Activated naive CD4-positive, alpha-beta T cell treated with anti-CD3 and anti-CD28 coated beads, Interleukin-2, amount 50 U/mL, for 24 hours (primary cell): ENCODE measurements around the gene CCN5.

ENCODE experiments used
- H3K27ac Mint-ChIP-seq: one replicate; pipeline ENCODE4 v1.8.0; 2021; ENCODE audit warnings: mild to moderate bottlenecking, mixed read lengths
- H3K27me3 Mint-ChIP-seq: one replicate; pipeline ENCODE4 v1.8.0; 2021; ENCODE audit warnings: mixed read lengths
- H3K36me3 Mint-ChIP-seq: one replicate; pipeline ENCODE4 v1.8.0; 2021; ENCODE audit warnings: mixed read lengths
- H3K4me1 Mint-ChIP-seq: one replicate; pipeline ENCODE4 v1.8.0; 2021; ENCODE audit warnings: mixed read lengths
- H3K4me3 Mint-ChIP-seq: one replicate; pipeline ENCODE4 v1.8.0; 2021; ENCODE audit warnings: mild to moderate bottlenecking, mixed read lengths
- H3K9me3 Mint-ChIP-seq: one replicate; pipeline ENCODE4 v1.8.0; 2021; ENCODE audit warnings: mixed read lengths

Gene CCN5

GRCh38 chr20:44720997-44721784 lies 6.0 kb downstream of the CCN5 start:
- Mint-ChIP-seq H3K36me3 (no peaks in the 10 kb centered on the region), H3K27ac (no peak overlapping the region), H3K4me1 (no peaks in the 10 kb centered on the region), H3K4me3 (no peak overlapping the region), H3K9me3 (no peaks in the 10 kb centered on the region), H3K27me3 (no peaks in the 10 kb centered on the region)

- H3K27ac Mint-ChIP-seq: no peak overlapping the region
- H3K9me3 Mint-ChIP-seq: no peaks in the 10 kb centered on the region
- H3K4me3 Mint-ChIP-seq: no peak overlapping the region
- no peaks in the 10 kb centered on the region for H3K4me1 Mint-ChIP-seq
- H3K36me3 Mint-ChIP-seq: no peaks in the 10 kb centered on the region
- no peaks in the 10 kb centered on the region for H3K27me3 Mint-ChIP-seq
These were observed 6.6 kb downstream of the CCN5 start for GRCh38 chr20:44721785-44722054.

GRCh38 chr20:44722990-44723389 lies 7.8 kb downstream of the CCN5 start:
- Mint-ChIP-seq H3K4me3 (no peak overlapping the region), H3K4me1 (no peaks in the 10 kb centered on the region), H3K27ac (no peak overlapping the region), H3K27me3 (no peaks in the 10 kb centered on the region), H3K9me3 (no peaks in the 10 kb centered on the region), H3K36me3 (no peaks in the 10 kb centered on the region)

GRCh38 chr20:44723391-44723790 lies 8.2 kb downstream of the CCN5 start:
- Mint-ChIP-seq H3K27me3 (no peaks in the 10 kb centered on the region), H3K36me3 (no peaks in the 10 kb centered on the region), H3K4me3 (no peak overlapping the region), H3K9me3 (no peaks in the 10 kb centered on the region), H3K27ac (no peak overlapping the region), H3K4me1 (no peaks in the 10 kb centered on the region)

- no peak overlapping the region for H3K4me3 Mint-ChIP-seq
- no peak overlapping the region for H3K27ac Mint-ChIP-seq
- no peaks in the 10 kb centered on the region for H3K9me3 Mint-ChIP-seq
- H3K36me3 Mint-ChIP-seq: no peaks in the 10 kb centered on the region
- no peaks in the 10 kb centered on the region for H3K4me1 Mint-ChIP-seq
- H3K27me3 Mint-ChIP-seq: no peaks in the 10 kb centered on the region
These were observed 8.7 kb downstream of the CCN5 start for GRCh38 chr20:44723798-44724362.

GRCh38 chr20:44724423-44725091 lies 9.4 kb downstream of the CCN5 start:
- Mint-ChIP-seq H3K27ac (no peak overlapping the region), H3K36me3 (no peaks in the 10 kb centered on the region), H3K27me3 (no peaks in the 10 kb centered on the region), H3K4me3 (no peak overlapping the region), H3K4me1 (no peaks in the 10 kb centered on the region), H3K9me3 (no peaks in the 10 kb centered on the region)

GRCh38 chr20:44725837-44726236 lies 10.7 kb downstream of the CCN5 start:
- no peaks in the 10 kb centered on the region for H3K9me3 Mint-ChIP-seq

GRCh38 chr20:44727039-44727438 lies 11.9 kb downstream of the CCN5 start:
- Mint-ChIP-seq H3K27ac (no peak overlapping the region), H3K9me3 (no peaks in the 10 kb centered on the region), H3K36me3 (no peaks in the 10 kb centered on the region), H3K27me3 (no peaks in the 10 kb centered on the region), H3K4me1 (peaks cover 2% of the 10 kb centered on the region), H3K4me3 (no peak overlapping the region)

More at GRCh38 chr20:44725837-44726236, 10.7 kb downstream of the CCN5 start:
- Mint-ChIP-seq H3K36me3 (no peaks in the 10 kb centered on the region), H3K4me3 (no peak overlapping the region), H3K4me1 (no peaks in the 10 kb centered on the region), H3K27me3 (no peaks in the 10 kb centered on the region), H3K27ac (no peak overlapping the region)

- H3K9me3 Mint-ChIP-seq: no peaks in the 10 kb centered on the region
- no peaks in the 10 kb centered on the region for H3K27me3 Mint-ChIP-seq
These were observed 12.5 kb downstream of the CCN5 start for GRCh38 chr20:44727651-44728050.

GRCh38 chr20:44728801-44729443 lies 13.8 kb downstream of the CCN5 start:
- Mint-ChIP-seq H3K27ac (no peak overlapping the region), H3K36me3 (no peaks in the 10 kb centered on the region), H3K4me3 (no peak overlapping the region), H3K4me1 (peaks cover 16% of the 10 kb centered on the region), H3K27me3 (no peaks in the 10 kb centered on the region), H3K9me3 (no peaks in the 10 kb centered on the region)

More at GRCh38 chr20:44727651-44728050, 12.5 kb downstream of the CCN5 start:
- no peaks in the 10 kb centered on the region for H3K36me3 Mint-ChIP-seq
- H3K4me3 Mint-ChIP-seq: no peak overlapping the region
- no peak overlapping the region for H3K27ac Mint-ChIP-seq
- H3K4me1 Mint-ChIP-seq: peaks cover 8% of the 10 kb centered on the region

- H3K27me3 Mint-ChIP-seq: no peaks in the 10 kb centered on the region
- peaks cover 16% of the 10 kb centered on the region for H3K4me1 Mint-ChIP-seq
- no peak overlapping the region for H3K27ac Mint-ChIP-seq
- no peaks in the 10 kb centered on the region for H3K9me3 Mint-ChIP-seq
- H3K4me3 Mint-ChIP-seq: no peak overlapping the region
- no peaks in the 10 kb centered on the region for H3K36me3 Mint-ChIP-seq
These were observed 15.3 kb downstream of the CCN5 start for GRCh38 chr20:44730441-44730840.

- no peaks in the 10 kb centered on the region for H3K27me3 Mint-ChIP-seq
- no peak overlapping the region for H3K27ac Mint-ChIP-seq
- H3K9me3 Mint-ChIP-seq: no peaks in the 10 kb centered on the region
- H3K4me3 Mint-ChIP-seq: no peak overlapping the region
- H3K36me3 Mint-ChIP-seq: no peaks in the 10 kb centered on the region
- H3K4me1 Mint-ChIP-seq: peaks cover 24% of the 10 kb centered on the region
These were observed 16.5 kb downstream of the CCN5 start for GRCh38 chr20:44731657-44732056.

- H3K36me3 Mint-ChIP-seq: no peaks in the 10 kb centered on the region
- no peaks in the 10 kb centered on the region for H3K9me3 Mint-ChIP-seq
- no peak overlapping the region for H3K4me3 Mint-ChIP-seq
- H3K27me3 Mint-ChIP-seq: no peaks in the 10 kb centered on the region
- H3K4me1 Mint-ChIP-seq: peaks cover 28% of the 10 kb centered on the region
- H3K27ac Mint-ChIP-seq: peak overlapping the region; percentile 55
These were observed 17.2 kb downstream of the CCN5 start for GRCh38 chr20:44732327-44732726.

- Mint-ChIP-seq H3K4me3 (no peak overlapping the region), H3K27me3 (no peaks in the 10 kb centered on the region), H3K9me3 (no peaks in the 10 kb centered on the region), H3K4me1 (peaks cover 33% of the 10 kb centered on the region), H3K27ac (peak overlapping the region; percentile 82), H3K36me3 (no peaks in the 10 kb centered on the region)
These were observed 18.3 kb downstream of the CCN5 start for GRCh38 chr20:44733341-44734069.

GRCh38 chr20:44734938-44735337 lies 19.8 kb downstream of the CCN5 start:
- H3K4me3 Mint-ChIP-seq: no peak overlapping the region
- H3K4me1 Mint-ChIP-seq: peaks cover 37% of the 10 kb centered on the region
- H3K27ac Mint-ChIP-seq: no peak overlapping the region
- H3K27me3 Mint-ChIP-seq: no peaks in the 10 kb centered on the region
- H3K36me3 Mint-ChIP-seq: no peaks in the 10 kb centered on the region
- no peaks in the 10 kb centered on the region for H3K9me3 Mint-ChIP-seq
